NCI-H460 (cell line): ENCODE measurements around the gene SDR39U1. TPM values are rescaled to one million over a fixed set of nuclear protein-coding genes. Genes with fewer than 3 reads are reported as not detected.

Source experiments
- DNase-seq: peaks from one replicate; pipeline ENCODE4 v3.0.0-alpha.2; 2016; ENCODE audit warnings: low read depth; ENCODE audit errors: extremely low read depth
- total RNA-seq: library from RNA; depleted of rRNA; stranded (reverse); fragments of >200 nt; shearing (Covaris generic); gene quantifications from 2 replicates; pipeline ENCODE4 v1.2.3, GENCODE V29; 2014; rRNA removed

SDR39U1 gene
- total RNA-seq, 1 experiment from 2014 or later: 24.7 TPM

- peak; percentile 43 for DNase-seq
Observed at GRCh38 chr14:24392325-24393091, 50.1 kb downstream of the SDR39U1 start.

GRCh38 chr14:24390701-24391468 is 51.7 kb downstream of the SDR39U1 start:
- DNase-seq: no peak

Other genes starting within 250 kb of the SDR39U1 start
- 61.4 and 63.5 TPM in 2 replicates for gene TM9SF1, start 247.3 kb downstream of the SDR39U1 start, total RNA-seq
- 0.20 TPM in 1 of 2 replicates, not detected in the other for gene TSSK4, start 237.1 kb downstream of the SDR39U1 start, total RNA-seq
- 51.2 and 82.4 TPM in 2 replicates for gene CHMP4A, start 229.3 kb downstream of the SDR39U1 start, total RNA-seq
- 15.0 and 20.2 TPM in 2 replicates for gene MDP1, start 226.7 kb downstream of the SDR39U1 start, total RNA-seq
- 207 and 223 TPM in 2 replicates for gene NEDD8, start 210.4 kb downstream of the SDR39U1 start, total RNA-seq
- gene GMPR2, start 209.8 kb downstream of the SDR39U1 start, total RNA-seq: 88.7 and 89.5 TPM in 2 replicates
- 46.9 and 48.7 TPM in 2 replicates for gene TINF2, start 200.2 kb downstream of the SDR39U1 start, total RNA-seq
- 5.2 TPM in 2 replicates for gene TGM1, start 179.6 kb downstream of the SDR39U1 start, total RNA-seq
- gene RABGGTA, start 171.2 kb downstream of the SDR39U1 start, total RNA-seq: 32.2 and 34.2 TPM in 2 replicates
- gene DHRS1, start 143.0 kb downstream of the SDR39U1 start, total RNA-seq: 8.5 and 9.6 TPM in 2 replicates
- gene NOP9, start 142.9 kb downstream of the SDR39U1 start, total RNA-seq: 16.2 and 16.6 TPM in 2 replicates
- not detected in 2 replicates for gene CIDEB, start 134.8 kb downstream of the SDR39U1 start, total RNA-seq
- gene LTB4R2, start 132.6 kb downstream of the SDR39U1 start, total RNA-seq: 7.7 and 8.6 TPM in 2 replicates
- gene LTB4R, start 131.3 kb downstream of the SDR39U1 start, total RNA-seq: 11.1 and 13.4 TPM in 2 replicates
- gene ADCY4, start 107.7 kb downstream of the SDR39U1 start, total RNA-seq: 0.40 TPM in 1 of 2 replicates, not detected in the other
- not detected in 2 replicates for gene RIPK3, start 102.8 kb downstream of the SDR39U1 start, total RNA-seq
- gene NFATC4, start 74.6 kb downstream of the SDR39U1 start, total RNA-seq: 17.7 and 23.6 TPM in 2 replicates
- 0.12 and 0.17 TPM in 2 replicates for gene NYNRIN, start 43.8 kb downstream of the SDR39U1 start, total RNA-seq
- 1.1 and 1.2 TPM in 2 replicates for gene CBLN3, start 13.1 kb downstream of the SDR39U1 start, total RNA-seq
- 51.1 and 58.3 TPM in 2 replicates for gene KHNYN, start 12.8 kb downstream of the SDR39U1 start, total RNA-seq
- not detected in 2 replicates for gene CMA1, start 65.5 kb upstream of the SDR39U1 start, total RNA-seq
- gene CTSG, start 133.5 kb upstream of the SDR39U1 start, total RNA-seq: not detected in 2 replicates
- not detected in 2 replicates for gene GZMH, start 166.9 kb upstream of the SDR39U1 start, total RNA-seq
- not detected in 2 replicates for gene GZMB, start 191.4 kb upstream of the SDR39U1 start, total RNA-seq